Neural progenitor cell (in vitro differentiated cells): Measurements from ENCODE around the gene RYR1. TPM values are rescaled to one million over a fixed set of nuclear protein-coding genes. Genes with fewer than 3 reads are reported as not detected.
A peak's percentile ranks its signal among the peaks of the same experiment; 100 is the strongest.

Experiments used
- DNase-seq: peaks from one replicate; pipeline ENCODE4 v3.0.0-alpha.2; 2016; ENCODE audit warnings: low spot score
- H2AFZ ChIP-seq: fragments of 200-600 bp; sonication (generic); replicated peaks from 2 replicates; pipeline ENCODE4 v1.6.1; 2016; ENCODE audit warnings: antibody characterized with exemption
- H3F3A ChIP-seq: fragments of 200-600 bp; sonication (generic); 2 replicates; pipeline ENCODE4 v1.6.1; 2016; ENCODE audit warnings: antibody characterized with exemption, low read depth
- H3K27ac ChIP-seq: fragments of 200-600 bp; sonication (generic); 2 replicates; pipeline ENCODE4 v1.5.1; 2016; ENCODE audit warnings: mild to moderate bottlenecking
- H3K27me3 ChIP-seq: fragments of 200-600 bp; sonication (generic); 2 replicates; pipeline ENCODE4 v1.6.1; 2016; ENCODE audit warnings: mild to moderate bottlenecking, moderate library complexity
- H3K36me3 ChIP-seq: fragments of 200-600 bp; sonication (generic); 2 replicates; pipeline ENCODE4 v1.5.1; 2016
- H3K4me1 ChIP-seq: fragments of 200-600 bp; sonication (generic); 2 replicates; pipeline ENCODE4 v1.6.1; 2016; ENCODE audit warnings: mixed run types
- H3K4me2 ChIP-seq: fragments of 200-600 bp; sonication (generic); 2 replicates; pipeline ENCODE4 v1.6.1; 2016
- H3K4me3 ChIP-seq: fragments of 200-600 bp; sonication (generic); 2 replicates; pipeline ENCODE4 v1.5.1; 2016
- H3K79me2 ChIP-seq: fragments of 200-600 bp; sonication (generic); 2 replicates; pipeline ENCODE4 v1.6.1; 2016; ENCODE audit warnings: low read depth
- H3K9ac ChIP-seq: fragments of 200-600 bp; sonication (generic); 2 replicates; pipeline ENCODE4 v1.6.1; 2016
- H3K9me3 ChIP-seq: fragments of 200-600 bp; sonication (generic); 2 replicates; pipeline ENCODE4 v1.5.1; 2016; ENCODE audit warnings: low read depth
- H4K20me1 ChIP-seq: fragments of 200-600 bp; sonication (generic); 2 replicates; pipeline ENCODE4 v1.6.1; 2016; ENCODE audit warnings: low read depth
- H3K27ac Mint-ChIP-seq: 3 replicates; pipeline ENCODE4 v1.8.0; 2021; ENCODE audit warnings: mixed read lengths
- H3K27me3 Mint-ChIP-seq: 2 replicates; pipeline ENCODE4 v1.8.0; 2022; ENCODE audit warnings: low read depth, mild to moderate bottlenecking, inconsistent platforms, moderate library complexity, mixed read lengths; ENCODE audit not compliant: insufficient read depth
- H3K36me3 Mint-ChIP-seq: 3 replicates; pipeline ENCODE4 v1.8.0; 2021; ENCODE audit warnings: mixed read lengths
- H3K4me1 Mint-ChIP-seq: 3 replicates; pipeline ENCODE4 v1.8.0; 2021; ENCODE audit warnings: mixed read lengths
- H3K4me3 Mint-ChIP-seq: 3 replicates; pipeline ENCODE4 v1.8.0; 2021; ENCODE audit warnings: mild to moderate bottlenecking, moderate library complexity, mixed read lengths
- H3K9me3 Mint-ChIP-seq: 3 replicates; pipeline ENCODE4 v1.8.0; 2020; ENCODE audit warnings: mixed read lengths
- CTCF ChIP-seq: fragments of 200-600 bp; sonication (generic); IDR thresholded peaks from 2 replicates; pipeline ENCODE4 v1.5.1; 2017; ENCODE audit warnings: antibody characterized with exemption, mild to moderate bottlenecking
- EZH2 ChIP-seq: fragments of 200-600 bp; sonication (generic); IDR thresholded peaks from 2 replicates; pipeline ENCODE4 v1.6.1; 2017; ENCODE audit warnings: antibody characterized with exemption, mild to moderate bottlenecking, moderate library complexity
- EZH2phosphoT487 ChIP-seq: fragments of 200-600 bp; sonication (generic); IDR thresholded peaks from 2 replicates; pipeline ENCODE4 v1.6.1; 2017; ENCODE audit warnings: antibody characterized with exemption
- total RNA-seq: library from RNA; depleted of rRNA; stranded (reverse); fragments of >200 nt; gene quantifications from 2 replicates; pipeline ENCODE4 v1.2.3, GENCODE V29; 2015; ENCODE audit warnings: low replicate concordance

Gene RYR1
- total RNA-seq, 1 donor from 2014 or later: 0.60 TPM

- peaks cover 30% of the 10 kb centered on the region for H3K36me3 Mint-ChIP-seq
- peaks cover 19% of the 10 kb centered on the region for H3K4me1 Mint-ChIP-seq
- H3K4me1 ChIP-seq: peaks cover 4% of the 10 kb centered on the region
- peaks cover 7% of the 10 kb centered on the region for H3K9me3 Mint-ChIP-seq
- no peak overlapping the region for H3K27ac Mint-ChIP-seq
- peaks cover 4% of the 10 kb centered on the region for H3K27me3 Mint-ChIP-seq
- H4K20me1 ChIP-seq: peaks cover 6% of the 10 kb centered on the region
- no peaks in the 10 kb centered on the region for H3K36me3 ChIP-seq
- H3K9me3 ChIP-seq: no peaks in the 10 kb centered on the region
- no peak overlapping the region for H2AFZ ChIP-seq
- H3K4me3 ChIP-seq: no peak overlapping the region
- H3K9ac ChIP-seq: no peak overlapping the region
- no peak for TF ChIP-seq CTCF
- no peak for TF ChIP-seq EZH2phosphoT487
- TF ChIP-seq EZH2: no peak
- peaks cover 15% of the 10 kb centered on the region for H3F3A ChIP-seq
- H3K27ac ChIP-seq: no peak overlapping the region
- H3K4me2 ChIP-seq: no peak overlapping the region
- H3K79me2 ChIP-seq: no peaks in the 10 kb centered on the region
- H3K4me3 Mint-ChIP-seq: no peak overlapping the region
- H3K27me3 ChIP-seq: peaks cover 18% of the 10 kb centered on the region
- DNase-seq: no peak
Observed at GRCh38 chr19:38392707-38393308, 40.7 kb upstream of the RYR1 start.

- Mint-ChIP-seq H3K36me3 (peaks cover 30% of the 10 kb centered on the region), H3K4me3 (no peak overlapping the region), H3K4me1 (peaks cover 17% of the 10 kb centered on the region), H3K27me3 (peaks cover 8% of the 10 kb centered on the region), H3K27ac (no peak overlapping the region), H3K9me3 (peaks cover 7% of the 10 kb centered on the region)
- Histone ChIP-seq H2AFZ (no peak overlapping the region), H3K4me3 (peak overlapping the region; percentile 31), H4K20me1 (peaks cover 6% of the 10 kb centered on the region), H3K36me3 (no peaks in the 10 kb centered on the region), H3K4me2 (peak overlapping the region; percentile 65), H3K9ac (no peak overlapping the region), H3K9me3 (no peaks in the 10 kb centered on the region), H3K79me2 (no peaks in the 10 kb centered on the region), H3K4me1 (peaks cover 4% of the 10 kb centered on the region), H3F3A (peaks cover 8% of the 10 kb centered on the region), H3K27me3 (peaks cover 28% of the 10 kb centered on the region), H3K27ac (no peak overlapping the region)
- DNase-seq: peak; percentile 86
- TF ChIP-seq CTCF (no peak), EZH2 (no peak), EZH2phosphoT487 (no peak)
Observed at GRCh38 chr19:38394488-38394887, 39.0 kb upstream of the RYR1 start.

- H3K9ac ChIP-seq: no peak overlapping the region
- H3K9me3 ChIP-seq: no peaks in the 10 kb centered on the region
- H3K4me2 ChIP-seq: no peak overlapping the region
- H3K4me1 ChIP-seq: no peaks in the 10 kb centered on the region
- peaks cover 28% of the 10 kb centered on the region for H3K27me3 ChIP-seq
- H3K27ac ChIP-seq: no peak overlapping the region
- H3F3A ChIP-seq: peaks cover 8% of the 10 kb centered on the region
- Mint-ChIP-seq H3K4me1 (peaks cover 13% of the 10 kb centered on the region), H3K4me3 (no peak overlapping the region), H3K27ac (no peak overlapping the region), H3K27me3 (peaks cover 10% of the 10 kb centered on the region), H3K36me3 (peaks cover 30% of the 10 kb centered on the region), H3K9me3 (peaks cover 7% of the 10 kb centered on the region)
- TF ChIP-seq EZH2 (no peak), CTCF (no peak), EZH2phosphoT487 (no peak)
- H4K20me1 ChIP-seq: no peaks in the 10 kb centered on the region
- no peaks in the 10 kb centered on the region for H3K36me3 ChIP-seq
- peak; percentile 1 for DNase-seq
- H3K4me3 ChIP-seq: no peak overlapping the region
- no peak overlapping the region for H2AFZ ChIP-seq
- H3K79me2 ChIP-seq: no peaks in the 10 kb centered on the region
Observed at GRCh38 chr19:38395381-38396114, 37.9 kb upstream of the RYR1 start.
